NCI-H748 treated with DMSO at 0.1 percent for 48 hours (cell line): ENCODE measurements around the gene SPTBN1.
"Not testable (repeated sequence)": the region's sequence is repeated elsewhere in the genome, so short reads cannot be mapped to it uniquely, and the experiment has no call there.

ENCODE experiments used
- DNase-seq: peaks from one replicate; lab custom pipeline; 2025; lab: John Stamatoyannopoulos, UW

SPTBN1 gene

GRCh38 chr2:54672590-54673456 is 216.7 kb downstream of the SPTBN1 start:
- DNase-seq, result no peak

GRCh38 chr2:54673501-54673998 is 217.4 kb downstream of the SPTBN1 start:
- no peak for DNase-seq

GRCh38 chr2:54675281-54675680 is 219.2 kb downstream of the SPTBN1 start:
- no peak for DNase-seq

- no peak for DNase-seq
These were observed 219.6 kb downstream of the SPTBN1 start for GRCh38 chr2:54675738-54676137.

- no peak for DNase-seq
These were observed 220.5 kb downstream of the SPTBN1 start for GRCh38 chr2:54676656-54677055.

- no peak for DNase-seq
These were observed 221.5 kb downstream of the SPTBN1 start for GRCh38 chr2:54677476-54678265.

GRCh38 chr2:54678719-54679118 is 222.6 kb downstream of the SPTBN1 start:
- no peak for DNase-seq

- no peak for DNase-seq
These were observed 224.4 kb downstream of the SPTBN1 start for GRCh38 chr2:54680397-54681041.

- no peak for DNase-seq
These were observed 225.3 kb downstream of the SPTBN1 start for GRCh38 chr2:54681416-54681815.

GRCh38 chr2:54683596-54683995 is 227.5 kb downstream of the SPTBN1 start:
- DNase-seq, result no peak

- no peak for DNase-seq
These were observed 229.2 kb downstream of the SPTBN1 start for GRCh38 chr2:54685263-54685775.

GRCh38 chr2:54687595-54688152 is 231.5 kb downstream of the SPTBN1 start:
- DNase-seq, result no peak

GRCh38 chr2:54691445-54692135 is 235.5 kb downstream of the SPTBN1 start:
- no peak for DNase-seq

- no peak for DNase-seq
These were observed 236.4 kb downstream of the SPTBN1 start for GRCh38 chr2:54692556-54692955.

- no peak for DNase-seq
These were observed 239.3 kb downstream of the SPTBN1 start for GRCh38 chr2:54695378-54695777.

- DNase-seq, result no peak
These were observed 241.8 kb downstream of the SPTBN1 start for GRCh38 chr2:54697934-54698333.

- not testable (repeated sequence) for DNase-seq
These were observed 242.8 kb downstream of the SPTBN1 start for GRCh38 chr2:54698926-54699325.

GRCh38 chr2:54699665-54700064 is 243.5 kb downstream of the SPTBN1 start:
- no peak for DNase-seq

- DNase-seq, result no peak
These were observed 244.9 kb downstream of the SPTBN1 start for GRCh38 chr2:54701029-54701428.

- no peak for DNase-seq
These were observed 248.1 kb downstream of the SPTBN1 start for GRCh38 chr2:54704238-54704637.
